ENCODE data around the gene ACYP1.

DNA sequence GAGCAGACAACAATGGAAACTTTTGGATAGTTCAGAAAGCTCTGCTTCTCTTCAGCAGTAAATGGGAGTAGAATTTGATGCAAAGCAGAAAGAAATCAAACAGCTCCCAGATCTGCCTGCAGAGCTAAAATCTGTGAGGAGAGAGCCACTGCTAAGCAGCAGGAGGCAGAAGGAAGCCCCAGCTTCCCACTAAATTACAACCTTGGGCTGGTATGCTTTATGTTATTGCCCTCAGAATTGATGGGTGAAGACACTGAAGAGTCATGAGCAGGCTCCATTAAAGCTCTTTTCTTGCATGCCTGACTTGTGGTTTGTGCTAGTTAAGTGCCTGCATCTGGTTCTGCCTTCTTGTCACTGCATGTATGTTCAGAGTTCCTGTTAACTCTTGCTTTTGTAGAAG is 14.0 kb upstream of the ACYP1 start:
- TF ChIP-seq POLR2A (IDR thresholded peaks at IDR 0.05) (no peak), POLR2AphosphoS5 (IDR thresholded peaks at IDR 0.05) (no peak), EP300 (IDR thresholded peaks at IDR 0.05; ENCODE audit: low read depth) (no peak)
- TF ChIP-seq, protein P1, sequence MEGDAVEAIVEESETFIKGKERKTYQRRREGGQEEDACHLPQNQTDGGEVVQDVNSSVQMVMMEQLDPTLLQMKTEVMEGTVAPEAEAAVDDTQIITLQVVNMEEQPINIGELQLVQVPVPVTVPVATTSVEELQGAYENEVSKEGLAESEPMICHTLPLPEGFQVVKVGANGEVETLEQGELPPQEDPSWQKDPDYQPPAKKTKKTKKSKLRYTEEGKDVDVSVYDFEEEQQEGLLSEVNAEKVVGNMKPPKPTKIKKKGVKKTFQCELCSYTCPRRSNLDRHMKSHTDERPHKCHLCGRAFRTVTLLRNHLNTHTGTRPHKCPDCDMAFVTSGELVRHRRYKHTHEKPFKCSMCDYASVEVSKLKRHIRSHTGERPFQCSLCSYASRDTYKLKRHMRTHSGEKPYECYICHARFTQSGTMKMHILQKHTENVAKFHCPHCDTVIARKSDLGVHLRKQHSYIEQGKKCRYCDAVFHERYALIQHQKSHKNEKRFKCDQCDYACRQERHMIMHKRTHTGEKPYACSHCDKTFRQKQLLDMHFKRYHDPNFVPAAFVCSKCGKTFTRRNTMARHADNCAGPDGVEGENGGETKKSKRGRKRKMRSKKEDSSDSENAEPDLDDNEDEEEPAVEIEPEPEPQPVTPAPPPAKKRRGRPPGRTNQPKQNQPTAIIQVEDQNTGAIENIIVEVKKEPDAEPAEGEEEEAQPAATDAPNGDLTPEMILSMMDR (IDR thresholded peaks at IDR 0.05), result no peak
